Mucosa of descending colon (tissue), 3 donors: ENCODE results near the gene ZNF236. TPM values are rescaled to one million over a fixed set of nuclear protein-coding genes. Genes with fewer than 3 reads are reported as not detected.

ENCODE experiments used
- ATAC-seq: fragments of 200-7000 bp; cut with Tn5 transposase; one replicate; pipeline ENCODE4 v1.9.1; 2020; ENCODE audit warnings: mild to moderate bottlenecking, moderate library complexity
- DNase-seq, 3 donors: peaks; one replicate each; pipeline ENCODE4 v3.0.0-alpha.2; 2020
- H3K36me3 ChIP-seq: fragments of 200-600 bp; one replicate; pipeline ENCODE4 v1.8.0; 2021; ENCODE audit warnings: low read depth, mild to moderate bottlenecking
- H3K4me1 ChIP-seq: fragments of 200-600 bp; one replicate; pipeline ENCODE4 v1.8.0; 2021; ENCODE audit warnings: low read depth, mild to moderate bottlenecking
- H3K4me3 ChIP-seq: fragments of 200-600 bp; one replicate; pipeline ENCODE4 v1.8.0; 2021; ENCODE audit warnings: mild to moderate bottlenecking
- H3K9me3 ChIP-seq: fragments of 200-600 bp; one replicate; pipeline ENCODE4 v1.8.0; 2021; ENCODE audit warnings: mild to moderate bottlenecking
- CTCF ChIP-seq: fragments of 200-600 bp; IDR thresholded peaks from one replicate; pipeline ENCODE4 v1.8.0; 2022; ENCODE audit warnings: antibody characterized with exemption, mild to moderate bottlenecking
- intact Hi-C, 2 donors: fragments of 100-400 bp; cut with DNase I in 1 of 2; cut with micrococcal nuclease in 1 of 2; formaldehyde crosslinking; loops; one replicate each; pipeline versions ENCODE4 v1.11.0 to v1.11.1; 2022; cut with DNase I, micrococcal nuclease
- total RNA-seq, 3 donors: library from RNA; stranded (reverse); fragmentation: NEBNext Ultra II Directional in 2 of 3; extraction: Animal tissue kit (Norgen Biotek cat#: 25700) in 2 of 3; gene quantifications; one replicate each; pipeline versions ENCODE4 v1.2.1 to v1.2.4, GENCODE V29; 2021 to 2023
- donor health status: DM: no; HTN: no; CAD: no; lungs with moderate emphysema.
- donor health status: DM: no; HTN: no; CAD: no.
- donor health status: DM: no; HTN: yes; CAD: no.

Gene ZNF236
- total RNA-seq, 3 donors from 2014 or later: 14.8 to 27.9 (median 15.5) TPM

GRCh38 chr18:76972241-76972640 is 149.9 kb downstream of the ZNF236 start:
- ATAC-seq: no peak
- intact Hi-C loops: no loop called here

GRCh38 chr18:76972846-76973519 is 150.6 kb downstream of the ZNF236 start:
- no peaks in the 10 kb centered on the region for H3K36me3 ChIP-seq
- no peaks in the 10 kb centered on the region for H3K9me3 ChIP-seq
- TF ChIP-seq CTCF: no peak
- intact Hi-C loops: no loop called here
- no peak for DNase-seq
- peaks cover 9% of the 10 kb centered on the region for H3K4me1 ChIP-seq
- no peak overlapping the region for H3K4me3 ChIP-seq
- ATAC-seq: no peak

More at GRCh38 chr18:76972241-76972640, 149.9 kb downstream of the ZNF236 start:
- TF ChIP-seq CTCF: no peak
- no peak overlapping the region for H3K4me3 ChIP-seq
- no peak for DNase-seq
- H3K4me1 ChIP-seq: peaks cover 4% of the 10 kb centered on the region
- H3K36me3 ChIP-seq: no peaks in the 10 kb centered on the region
- H3K9me3 ChIP-seq: no peaks in the 10 kb centered on the region

GRCh38 chr18:76973520-76974266 is 151.3 kb downstream of the ZNF236 start:
- H3K9me3 ChIP-seq: no peaks in the 10 kb centered on the region
- ATAC-seq: no peak
- no peak overlapping the region for H3K4me3 ChIP-seq
- intact Hi-C loops: no loop called here
- no peaks in the 10 kb centered on the region for H3K36me3 ChIP-seq
- TF ChIP-seq CTCF: no peak
- peaks cover 9% of the 10 kb centered on the region for H3K4me1 ChIP-seq
- DNase-seq: no peak

- ATAC-seq (no peak), DNase-seq (no peak)
- Histone ChIP-seq H3K36me3 (no peaks in the 10 kb centered on the region), H3K4me1 (peaks cover 9% of the 10 kb centered on the region), H3K4me3 (no peak overlapping the region), H3K9me3 (no peaks in the 10 kb centered on the region)
- no peak for TF ChIP-seq CTCF
- intact Hi-C loops: no loop called here
These were observed 152.0 kb downstream of the ZNF236 start for GRCh38 chr18:76974386-76974785.

- ATAC-seq (no peak), DNase-seq (no peak)
- H3K4me3 ChIP-seq: no peak overlapping the region
- no peaks in the 10 kb centered on the region for H3K36me3 ChIP-seq
- no peak for TF ChIP-seq CTCF
- intact Hi-C loops: no loop called here
- H3K4me1 ChIP-seq: peaks cover 9% of the 10 kb centered on the region
- no peaks in the 10 kb centered on the region for H3K9me3 ChIP-seq
These were observed 153.3 kb downstream of the ZNF236 start for GRCh38 chr18:76975577-76976110.
